Sciatic nerve (tissue), 2 donors: Measurements from ENCODE around the gene DHRS12. TPM values are rescaled to one million over a fixed set of nuclear protein-coding genes. Genes with fewer than 3 reads are reported as not detected.

Experiments
- ATAC-seq: fragments of 200-7000 bp; cut with Tn5 transposase; one replicate; pipeline ENCODE4 v1.9.1; 2020; ENCODE audit warnings: mild to moderate bottlenecking, moderate library complexity
- DNase-seq: peaks from one replicate; pipeline ENCODE4 v3.0.0-alpha.2; 2020; ENCODE audit warnings: low spot score
- intact Hi-C: fragments of 100-400 bp; cut with DNase I; formaldehyde crosslinking; loops from one replicate; pipeline ENCODE4 v1.14.2; 2022
- total RNA-seq: library from RNA; stranded (reverse); fragmentation: NEBNext Ultra II Directional; extraction: Animal tissue kit (Norgen Biotek cat#: 25700); gene quantifications from one replicate; pipeline ENCODE4 v1.2.1, GENCODE V29; 2021
- donor health status: DM: no; HTN: no; CAD: no.
- donor health status: DM: no; HTN: no; CAD: no.

DHRS12 gene
- total RNA-seq, 1 donor from 2014 or later, result 18.8 TPM

DNA sequence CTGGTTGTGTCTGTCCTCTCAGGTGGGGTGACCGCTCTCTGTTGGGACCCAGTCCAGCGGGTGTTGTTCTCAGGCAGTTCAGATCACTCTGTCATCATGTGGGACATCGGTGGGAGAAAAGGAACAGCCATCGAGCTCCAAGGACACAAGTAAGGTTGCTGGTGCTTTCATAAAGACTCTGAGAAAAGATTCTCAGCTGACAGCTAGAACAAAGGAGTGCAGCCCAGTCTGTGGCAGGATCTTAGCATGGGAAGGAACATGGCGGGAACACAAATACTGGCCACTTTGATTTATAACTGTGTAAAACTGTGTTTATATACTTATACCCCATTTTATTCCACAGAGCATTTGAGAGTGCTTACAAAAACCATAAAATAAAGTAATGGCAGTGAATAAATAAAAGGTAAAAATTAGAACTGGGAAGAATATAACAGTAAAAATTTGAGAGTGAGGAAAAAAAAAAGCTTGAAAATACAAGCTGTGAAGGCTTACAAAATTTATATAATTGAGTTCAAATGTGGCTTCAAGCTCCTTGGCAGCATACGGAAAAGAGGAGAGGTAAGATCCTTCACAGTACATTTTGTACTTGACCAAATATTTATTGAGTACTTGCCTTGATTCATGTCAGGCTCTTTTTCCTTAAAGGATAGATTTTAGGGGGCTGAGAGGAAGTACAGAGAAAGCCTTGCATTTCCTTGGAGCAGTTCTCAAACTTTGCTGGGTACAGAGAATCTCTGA, 64.8 kb downstream of the DHRS12 start:
- intact Hi-C loops, result no loop called here
- peak; percentile 70 for ATAC-seq
- DNase-seq, result no peak

DNA sequence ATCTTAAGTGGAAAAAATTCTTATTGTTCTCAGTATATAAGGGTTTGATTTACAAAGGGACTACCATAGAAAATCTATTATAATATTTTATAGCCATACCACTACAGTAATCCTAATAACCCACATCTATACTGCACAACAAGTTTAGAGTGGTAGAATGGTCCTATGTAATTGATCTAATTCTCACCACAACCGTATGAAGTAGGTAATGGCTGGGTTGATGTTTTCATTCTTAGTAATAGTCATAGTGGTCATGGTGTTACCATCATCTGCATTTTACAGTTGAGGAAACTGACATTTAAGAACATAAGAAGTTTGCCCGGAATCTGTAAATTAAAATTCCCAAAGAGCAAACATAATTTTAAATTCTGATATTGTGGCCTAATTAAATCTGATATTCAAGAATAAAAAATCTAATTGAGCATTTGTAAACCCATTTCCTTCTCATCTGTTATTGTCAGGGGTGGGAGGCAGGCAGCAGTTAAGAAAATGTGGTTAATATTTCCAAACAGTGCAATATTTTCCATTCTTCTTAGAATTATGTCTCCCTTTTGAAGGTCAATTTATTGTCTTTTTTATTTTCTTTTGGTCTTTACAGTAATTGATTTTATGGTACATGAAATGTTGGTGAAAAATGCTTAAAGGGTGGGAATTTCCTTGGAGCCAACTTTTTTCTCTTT, 65.6 kb downstream of the DHRS12 start:
- intact Hi-C loops, result no loop called here

DNA sequence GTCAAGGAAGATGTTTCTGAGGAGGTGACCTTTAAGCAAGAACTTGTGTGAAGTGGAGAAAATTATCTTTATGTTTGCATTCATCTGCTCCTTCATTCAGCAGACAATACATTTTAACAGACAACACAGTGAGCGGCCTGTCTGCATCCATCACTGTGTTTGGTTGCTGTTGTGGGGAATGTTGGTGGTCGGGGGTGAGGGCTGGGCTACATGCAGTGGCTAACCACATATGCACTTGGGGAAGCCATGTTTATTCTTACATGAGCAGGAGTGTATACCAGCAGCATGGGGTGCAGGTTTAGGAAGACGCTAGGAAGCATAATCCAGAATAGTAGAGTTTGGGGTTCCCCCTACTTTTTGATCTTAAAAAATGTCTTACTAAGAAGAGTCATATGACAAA, 66.4 kb downstream of the DHRS12 start:
- ATAC-seq (no peak), DNase-seq (no peak)
- intact Hi-C loops, result no loop called here

More for the DNA sequence above, 65.6 kb downstream of the DHRS12 start:
- ATAC-seq (no peak), DNase-seq (no peak)

DNA sequence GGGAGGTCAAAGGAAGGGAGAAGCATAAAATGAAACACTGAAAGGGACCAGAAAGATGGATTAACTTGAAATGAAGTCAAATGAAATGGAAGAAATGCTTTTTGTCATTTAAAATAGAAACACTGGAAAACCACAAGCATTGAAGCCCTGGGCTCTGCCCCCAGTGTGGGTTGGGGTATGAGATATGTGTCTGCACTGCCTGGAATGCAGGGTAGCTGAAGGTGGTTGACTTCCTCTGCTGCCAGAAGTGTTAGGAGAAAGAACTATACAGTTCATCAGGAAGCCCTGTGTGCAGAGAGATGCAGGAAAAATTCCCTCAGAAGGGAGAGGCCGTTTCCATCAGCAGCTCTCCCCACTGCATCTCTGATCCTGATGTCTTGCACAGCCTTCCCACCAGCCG, 69.2 kb downstream of the DHRS12 start:
- ATAC-seq, result no peak
- intact Hi-C loops, result loop anchor here (5.0 kb wide), 1 partner anchor 282 kb away; the partner anchor contains the start of gene INTS6
- no peak for DNase-seq

DNA sequence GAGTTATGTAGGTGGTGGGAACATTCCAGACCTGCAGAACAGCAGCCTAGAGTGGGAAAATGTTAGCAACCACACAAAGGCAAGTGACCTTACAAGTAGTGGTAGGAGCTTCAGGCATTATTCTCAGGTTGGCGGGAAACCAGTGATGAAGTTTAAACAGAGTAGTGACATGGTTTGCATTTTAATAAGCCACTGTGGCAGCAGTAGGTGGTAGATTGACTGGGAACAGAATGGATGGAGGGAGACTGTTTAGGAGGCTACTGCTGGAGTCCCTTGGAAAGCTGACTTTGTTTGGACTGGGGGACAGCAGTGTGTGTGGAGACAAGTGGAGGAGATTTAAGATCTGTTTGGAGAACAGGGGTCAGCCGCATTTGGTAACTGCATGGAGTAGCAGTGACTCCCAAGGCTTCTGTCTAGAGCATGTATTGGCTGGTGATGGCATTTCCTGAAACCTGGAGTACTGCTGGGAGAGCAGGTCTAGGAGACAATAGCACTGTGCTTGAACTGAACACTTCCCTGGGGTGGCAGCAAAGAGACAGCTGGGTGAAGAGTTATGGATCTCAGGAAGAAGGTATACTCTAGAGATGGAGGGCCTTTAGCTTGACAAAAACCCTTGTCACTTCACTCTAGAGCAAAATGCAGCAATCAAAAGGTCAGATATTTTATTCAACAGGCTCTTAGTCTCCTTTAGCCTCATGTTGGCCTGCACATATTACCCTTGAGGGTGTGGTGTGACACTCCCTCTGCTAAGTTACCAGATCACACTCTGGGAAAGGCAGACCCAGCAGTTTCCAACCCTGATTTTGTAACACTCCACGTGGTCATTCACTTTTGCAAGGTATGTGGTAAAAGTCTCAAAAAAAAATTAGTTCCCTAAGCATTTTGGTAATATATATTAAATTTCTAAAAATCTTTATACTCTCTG, 70.3 kb downstream of the DHRS12 start:
- DNase-seq (no peak), ATAC-seq (peak; percentile 47)
- intact Hi-C loops, result loop anchor here (5.0 kb wide), 1 partner anchor 281 kb away; the partner anchor contains the start of gene INTS6

DNA sequence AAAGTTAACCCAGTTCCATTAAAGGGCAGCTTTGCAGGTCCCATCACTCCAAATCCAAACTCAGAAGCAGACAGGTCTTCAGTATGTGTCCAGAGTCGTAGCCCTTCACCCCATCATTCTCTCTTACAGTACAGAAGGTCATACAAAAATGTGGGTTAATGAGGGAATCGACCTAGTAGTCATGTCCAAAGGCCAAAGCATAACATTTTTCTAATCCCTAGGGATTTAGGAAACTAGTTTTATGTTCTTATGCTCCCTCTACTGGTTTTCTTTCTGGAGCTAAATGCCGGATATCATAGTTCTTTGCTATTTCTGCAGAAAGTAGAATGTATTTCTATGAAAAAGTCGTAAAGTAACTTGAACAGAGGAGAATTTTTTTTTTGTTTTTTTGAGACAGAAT, 72.2 kb downstream of the DHRS12 start:
- ATAC-seq, result peak; percentile 62
- no peak for DNase-seq
- intact Hi-C loops, result loop anchor here (5.0 kb wide), 1 partner anchor 279 kb away; the partner anchor contains the start of gene INTS6

DNA sequence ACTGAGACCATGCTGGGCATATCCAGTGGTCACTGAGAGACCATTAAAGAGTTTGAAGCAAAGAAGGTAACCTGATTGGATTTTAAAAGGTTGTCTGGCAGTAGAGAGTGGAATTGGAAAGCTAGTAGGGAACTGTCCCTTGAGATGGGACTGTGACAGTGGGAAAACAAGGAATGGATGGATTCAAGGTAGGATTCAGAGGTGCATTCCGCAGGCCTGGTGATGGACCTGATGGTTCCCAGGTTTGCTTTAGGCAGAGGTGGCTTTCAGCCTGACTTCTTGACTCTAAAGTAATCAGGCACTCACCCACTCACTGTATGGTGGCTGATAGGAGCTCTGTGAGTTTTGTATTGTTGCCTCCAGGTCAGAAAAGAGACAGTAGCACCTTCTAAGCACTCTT, 73.0 kb downstream of the DHRS12 start:
- intact Hi-C loops, result loop anchor here (5.0 kb wide), 1 partner anchor 279 kb away; the partner anchor contains the start of gene INTS6
- DNase-seq (no peak), ATAC-seq (no peak)

DNA sequence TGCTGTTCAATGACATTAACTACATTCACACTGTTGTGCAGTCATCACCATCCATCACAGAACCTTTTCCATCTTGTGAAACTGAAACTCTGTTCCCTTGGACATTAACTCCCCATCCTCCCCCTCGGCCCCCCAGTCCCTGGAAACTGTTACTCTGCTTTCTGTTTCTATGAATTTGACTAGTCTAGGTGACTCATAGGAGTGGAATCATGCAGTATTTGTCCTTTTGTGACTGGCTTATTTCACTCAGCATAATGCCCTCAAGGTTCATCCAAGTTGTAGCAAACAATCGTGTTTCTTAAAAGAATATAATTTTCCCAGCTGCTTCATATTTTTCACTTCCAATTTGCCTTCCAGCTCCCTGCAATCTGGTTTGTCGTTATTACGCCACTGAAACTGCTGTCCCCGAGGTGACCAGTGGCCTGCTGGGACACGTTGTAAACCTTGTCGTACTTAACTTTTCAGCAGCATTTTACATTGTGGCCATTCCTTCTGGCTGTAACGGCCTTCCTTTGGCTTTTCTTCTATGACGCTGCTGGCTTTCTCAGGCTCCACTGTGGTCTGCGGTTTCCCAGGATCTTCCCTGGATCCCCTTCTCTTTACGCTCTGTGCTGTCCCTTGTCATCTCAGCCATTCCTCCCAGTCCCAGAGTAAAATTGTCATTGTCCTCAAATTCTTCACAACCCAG, 74.0 kb downstream of the DHRS12 start:
- ATAC-seq (peak; percentile 75), DNase-seq (no peak)
- intact Hi-C loops, result loop anchor here (5.0 kb wide), 1 partner anchor 278 kb away; the partner anchor contains the start of gene INTS6

DNA sequence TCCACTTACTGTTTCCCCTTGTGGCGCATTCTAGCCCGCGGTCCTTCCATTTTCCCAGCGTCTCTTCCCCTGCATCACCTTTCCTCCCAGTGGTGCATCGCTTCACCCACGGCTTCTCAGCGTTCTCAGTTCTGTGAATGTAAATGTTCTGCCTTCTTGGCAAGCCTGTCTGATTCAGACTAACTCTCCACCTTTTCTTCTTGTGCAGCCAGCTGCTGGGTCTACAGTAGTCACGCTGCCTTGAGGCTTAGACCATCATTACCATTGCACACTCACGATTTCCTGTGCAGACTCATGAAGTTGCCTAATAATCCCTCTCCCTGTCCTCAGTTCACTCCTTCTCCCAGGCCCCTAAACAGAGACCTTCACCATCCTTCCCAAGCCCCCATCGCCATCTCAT, 75.0 kb downstream of the DHRS12 start:
- intact Hi-C loops, result no loop called here
- no peak for ATAC-seq
- DNase-seq, result no peak

DNA sequence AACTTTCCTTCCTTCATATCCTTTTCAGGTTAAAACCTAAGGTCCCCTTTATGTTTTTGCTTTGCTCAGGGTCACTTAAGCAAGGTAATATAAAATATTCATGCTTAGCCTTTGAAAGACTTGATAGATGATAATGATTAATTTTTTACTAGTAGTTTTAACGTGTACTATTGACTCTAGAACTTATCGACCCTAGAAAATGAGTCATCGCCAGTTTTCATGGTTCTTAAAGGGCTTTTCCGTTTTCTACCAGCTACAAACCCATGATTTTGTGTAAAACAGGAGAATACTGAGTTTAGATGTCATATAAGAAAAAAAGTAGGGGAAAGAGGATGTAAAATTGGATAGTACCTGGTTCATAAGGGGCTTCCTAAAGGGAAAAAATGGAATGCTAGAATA, 75.7 kb downstream of the DHRS12 start:
- DNase-seq (no peak), ATAC-seq (no peak)
- intact Hi-C loops, result no loop called here

DNA sequence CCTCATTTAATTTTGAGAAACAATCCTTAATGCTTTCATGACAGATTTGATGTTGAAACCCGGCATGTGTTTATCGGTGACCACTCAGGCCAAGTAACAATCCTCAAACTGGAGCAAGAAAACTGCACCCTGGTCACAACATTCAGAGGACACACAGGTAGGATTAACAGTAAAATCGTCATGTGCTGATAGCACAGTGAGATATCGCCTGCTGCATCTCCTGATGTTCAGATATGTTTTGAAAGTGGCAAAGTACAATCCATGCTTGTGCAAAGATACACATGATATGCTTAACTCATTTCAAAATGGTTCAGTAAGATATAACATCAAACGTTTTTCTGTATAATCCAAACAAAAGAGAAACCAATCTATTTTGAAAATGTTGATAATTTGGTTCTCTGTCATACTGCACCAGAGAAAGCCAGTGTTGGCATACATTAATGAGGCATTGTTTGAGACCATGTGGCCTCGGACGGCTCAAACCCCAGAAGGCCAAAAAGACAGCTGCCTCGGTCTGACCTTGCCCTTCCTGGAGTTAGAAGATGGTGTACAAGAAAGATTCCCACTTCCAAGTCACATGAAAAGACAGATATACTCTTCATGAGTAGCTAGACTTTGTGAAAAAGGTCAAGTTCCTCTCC, 76.2 kb downstream of the DHRS12 start:
- intact Hi-C loops, result no loop called here
- ATAC-seq (peak; percentile 19), DNase-seq (no peak)

DNA sequence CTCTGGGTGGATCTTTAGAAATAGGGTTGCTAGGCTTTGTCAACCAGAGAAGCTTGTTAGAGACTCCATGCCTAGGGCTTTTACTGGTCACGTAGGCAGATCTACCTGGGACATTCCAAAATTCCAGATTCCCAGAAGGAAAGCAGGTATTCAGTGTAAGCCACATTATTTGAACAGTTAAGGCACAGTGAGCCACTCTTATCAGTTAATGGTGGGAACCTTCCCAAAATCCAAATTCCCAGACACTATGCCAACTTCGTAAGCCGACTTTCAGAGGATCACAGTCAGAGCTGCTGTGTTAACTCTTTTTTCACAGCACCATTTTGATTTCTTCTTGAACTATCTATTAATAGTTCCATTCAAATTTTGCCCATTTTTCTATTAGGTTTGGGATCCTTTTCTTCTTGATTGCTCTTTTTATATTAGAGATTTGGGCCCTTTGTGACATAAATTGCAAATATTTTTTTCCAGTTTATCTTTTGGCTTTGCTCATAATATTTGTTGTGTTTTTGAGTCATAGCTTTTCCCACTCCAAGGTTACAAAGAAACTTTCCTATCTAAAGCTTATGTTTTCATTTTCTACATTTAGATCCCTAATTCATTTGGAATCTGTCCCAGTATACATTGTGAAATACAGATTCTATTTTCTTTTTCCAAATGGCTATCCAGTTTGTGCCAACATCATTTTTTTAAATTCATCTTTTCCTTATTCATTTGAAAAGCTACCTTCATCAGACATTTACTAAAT, 77.3 kb downstream of the DHRS12 start:
- no peak for DNase-seq
- intact Hi-C loops, result no loop called here
- ATAC-seq, result no peak

DNA sequence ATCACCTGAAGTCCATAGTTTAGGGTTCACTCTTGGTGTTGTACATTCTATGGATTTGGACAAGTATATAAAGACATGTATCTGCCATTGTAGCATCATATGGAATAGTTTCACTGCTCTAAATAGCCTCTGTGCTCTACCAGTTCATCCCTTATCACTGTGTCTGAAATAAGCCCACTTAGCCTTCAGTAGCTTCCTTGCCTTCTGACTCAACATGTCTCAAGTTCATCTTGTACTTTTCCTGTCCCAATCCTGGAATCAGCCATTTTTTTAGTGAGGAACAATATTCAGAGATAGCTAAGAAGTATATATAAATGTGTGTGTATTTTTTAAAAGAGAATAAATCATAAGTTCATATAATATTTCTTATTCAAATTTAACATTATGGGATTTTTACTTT, 79.2 kb downstream of the DHRS12 start:
- DNase-seq (no peak), ATAC-seq (no peak)
- intact Hi-C loops, result no loop called here

DNA sequence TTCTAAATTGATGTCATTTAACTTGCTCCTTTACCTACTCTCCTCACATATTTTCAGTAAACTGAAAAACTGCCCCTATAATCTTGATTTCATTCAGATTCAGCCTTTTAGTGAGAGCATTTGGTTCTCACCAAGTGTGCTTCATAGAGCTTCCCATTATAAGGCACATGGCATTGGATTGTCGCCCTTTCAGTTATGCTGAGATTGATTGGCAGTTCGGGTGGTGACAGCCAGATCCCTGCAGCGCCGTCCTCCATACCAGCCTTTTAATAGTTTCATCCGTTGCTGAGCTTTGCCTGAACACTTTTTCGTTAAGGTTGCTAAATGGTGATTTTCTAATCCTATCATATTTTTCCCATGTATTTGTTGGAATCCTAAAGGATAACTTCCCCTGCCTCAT, 80.4 kb downstream of the DHRS12 start:
- DNase-seq (no peak), ATAC-seq (no peak)
- intact Hi-C loops, result no loop called here

DNA sequence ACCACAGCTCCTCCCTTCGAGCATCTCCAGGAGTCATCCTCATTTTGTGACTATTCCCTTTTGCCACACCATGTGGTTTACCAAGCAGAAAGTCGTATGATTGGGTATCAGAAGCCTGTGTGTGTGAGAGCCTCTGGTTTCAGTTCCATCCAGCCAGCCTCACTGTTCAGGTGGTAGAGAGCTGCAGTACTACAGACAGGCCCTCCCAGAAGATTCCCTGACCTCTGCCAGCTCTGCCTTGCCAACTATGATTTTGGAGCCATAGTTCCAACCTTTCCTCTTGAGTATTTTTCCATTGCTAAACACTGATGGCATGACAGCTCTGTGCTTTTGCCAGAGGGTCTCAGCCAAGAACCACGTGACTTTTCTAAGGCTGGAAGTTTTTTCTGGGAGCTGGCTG, 82.5 kb downstream of the DHRS12 start:
- DNase-seq (no peak), ATAC-seq (peak; percentile 84)
- intact Hi-C loops, result no loop called here

DNA sequence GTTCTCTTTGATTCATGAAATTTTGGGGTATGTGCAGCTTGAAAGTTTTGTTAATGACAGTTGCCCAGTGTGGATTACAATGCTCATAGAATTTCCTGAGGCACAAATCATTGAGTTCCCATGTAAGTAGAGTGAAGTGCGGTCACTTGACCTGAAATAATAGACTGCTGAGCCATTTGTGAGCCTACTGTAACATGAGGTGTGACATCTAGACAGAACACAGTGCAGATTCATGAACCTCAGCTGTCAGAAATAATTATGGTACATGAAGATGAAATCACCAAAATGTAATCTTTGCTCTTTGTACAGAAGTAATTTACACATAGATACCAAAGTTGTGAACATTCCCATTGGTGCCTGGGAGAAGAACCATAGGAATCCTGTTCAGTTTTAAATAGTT, 84.6 kb downstream of the DHRS12 start:
- intact Hi-C loops, result no loop called here
- DNase-seq, result no peak
- ATAC-seq, result no peak
